ENCODE measurements around the gene SIRPB1.

- TF ChIP-seq CBX5 (IDR thresholded peaks at IDR 0.05; ENCODE audit: low read depth) (no peak), CEBPB (IDR thresholded peaks at IDR 0.05; ENCODE audit: borderline replicate concordance in 1 of 2, low read depth in 2 of 2, low read length in 2 of 2) (no peak), HCFC1 (IDR thresholded peaks at IDR 0.05; ENCODE audit: low read length) (no peak), RBBP5 (conservative IDR thresholded peaks at IDR 0.05) (no peak), CTCF (IDR thresholded peaks at IDR 0.05 in 2 of 3, conservative IDR thresholded peaks at IDR 0.05 in 1 of 3; ENCODE audit: control insufficient read depth in 2 of 3, extremely low read depth in 1 of 3, insufficient read depth in 1 of 3, low read depth in 3 of 3, low read length in 3 of 3) (no peak), HDAC6 (IDR thresholded peaks at IDR 0.05; ENCODE audit: unreplicated experiment) (no peak), POLR2A (IDR thresholded peaks at IDR 0.05; ENCODE audit: low read depth, low read length) (no peak), PBX3 (IDR thresholded peaks at IDR 0.05; ENCODE audit: insufficient replicate concordance, low read depth, low read length) (no peak), ZBTB11 (CRISPR knock-in tag; IDR thresholded peaks at IDR 0.05) (no peak), MAX (IDR thresholded peaks at IDR 0.05; ENCODE audit: low read depth, low read length) (no peak), RCOR1 (conservative IDR thresholded peaks at IDR 0.05; ENCODE audit: low read depth, low read length) (no peak), CBX3 (IDR thresholded peaks at IDR 0.05; ENCODE audit: borderline replicate concordance, low read depth) (no peak)
Observed at GRCh38 chr20:1623501-1624205, 3.8 kb upstream of the SIRPB1 start.
